ENCODE measurements around the gene OR2K2. TPM values are rescaled to one million over a fixed set of nuclear protein-coding genes. Genes with fewer than 3 reads are reported as not detected.

OR2K2 gene
- total and polyA plus RNA-seq, 9 of the 15 experiments (the other 6 are each of a cell fraction or from before 2014, with no cell fraction given), result not detected

DNA sequence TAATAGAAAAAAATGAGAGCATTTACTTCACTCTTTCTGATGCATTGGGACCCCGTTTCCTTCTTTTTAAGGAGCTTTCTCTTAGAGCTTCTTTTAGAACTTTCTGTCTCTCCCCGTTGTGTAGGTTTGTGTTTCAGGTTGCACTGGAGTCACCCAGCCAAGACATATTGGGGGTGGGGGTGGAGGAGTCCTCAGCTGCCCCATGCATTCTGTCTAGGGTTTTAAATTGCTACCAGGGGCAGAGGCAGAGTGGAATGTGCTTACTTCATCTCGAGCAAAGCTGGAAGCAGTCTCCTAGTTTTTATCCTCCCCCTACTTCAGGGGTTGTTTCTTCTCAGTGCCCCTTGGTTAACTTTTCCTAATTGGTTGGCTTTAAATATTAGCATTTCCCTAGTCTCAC is 9.4 kb downstream of the OR2K2 start (continued):
- TF ChIP-seq, protein P1, sequence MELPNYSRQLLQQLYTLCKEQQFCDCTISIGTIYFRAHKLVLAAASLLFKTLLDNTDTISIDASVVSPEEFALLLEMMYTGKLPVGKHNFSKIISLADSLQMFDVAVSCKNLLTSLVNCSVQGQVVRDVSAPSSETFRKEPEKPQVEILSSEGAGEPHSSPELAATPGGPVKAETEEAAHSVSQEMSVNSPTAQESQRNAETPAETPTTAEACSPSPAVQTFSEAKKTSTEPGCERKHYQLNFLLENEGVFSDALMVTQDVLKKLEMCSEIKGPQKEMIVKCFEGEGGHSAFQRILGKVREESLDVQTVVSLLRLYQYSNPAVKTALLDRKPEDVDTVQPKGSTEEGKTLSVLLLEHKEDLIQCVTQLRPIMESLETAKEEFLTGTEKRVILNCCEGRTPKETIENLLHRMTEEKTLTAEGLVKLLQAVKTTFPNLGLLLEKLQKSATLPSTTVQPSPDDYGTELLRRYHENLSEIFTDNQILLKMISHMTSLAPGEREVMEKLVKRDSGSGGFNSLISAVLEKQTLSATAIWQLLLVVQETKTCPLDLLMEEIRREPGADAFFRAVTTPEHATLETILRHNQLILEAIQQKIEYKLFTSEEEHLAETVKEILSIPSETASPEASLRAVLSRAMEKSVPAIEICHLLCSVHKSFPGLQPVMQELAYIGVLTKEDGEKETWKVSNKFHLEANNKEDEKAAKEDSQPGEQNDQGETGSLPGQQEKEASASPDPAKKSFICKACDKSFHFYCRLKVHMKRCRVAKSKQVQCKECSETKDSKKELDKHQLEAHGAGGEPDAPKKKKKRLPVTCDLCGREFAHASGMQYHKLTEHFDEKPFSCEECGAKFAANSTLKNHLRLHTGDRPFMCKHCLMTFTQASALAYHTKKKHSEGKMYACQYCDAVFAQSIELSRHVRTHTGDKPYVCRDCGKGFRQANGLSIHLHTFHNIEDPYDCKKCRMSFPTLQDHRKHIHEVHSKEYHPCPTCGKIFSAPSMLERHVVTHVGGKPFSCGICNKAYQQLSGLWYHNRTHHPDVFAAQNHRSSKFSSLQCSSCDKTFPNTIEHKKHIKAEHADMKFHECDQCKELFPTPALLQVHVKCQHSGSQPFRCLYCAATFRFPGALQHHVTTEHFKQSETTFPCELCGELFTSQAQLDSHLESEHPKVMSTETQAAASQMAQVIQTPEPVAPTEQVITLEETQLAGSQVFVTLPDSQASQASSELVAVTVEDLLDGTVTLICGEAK (IDR thresholded peaks at IDR 0.05), result no peak
- TF ChIP-seq, protein P1 (CRISPR knock-in tag; IDR thresholded peaks at IDR 0.05), result no peak
- TF ChIP-seq ZNF165 (CRISPR knock-in tag; IDR thresholded peaks at IDR 0.05; ENCODE audit: borderline replicate concordance) (no peak), YBX1 (IDR thresholded peaks at IDR 0.05) (no peak)

All from K562 (cell line).